Measurements from ENCODE around the gene GIT1.

Gene GIT1

GRCh38 chr17:29594519-29595090 is 5.2 kb upstream of the GIT1 start:
- DNase-seq (ENCODE audit: low read depth in 2 of 2), result no peak

DNA sequence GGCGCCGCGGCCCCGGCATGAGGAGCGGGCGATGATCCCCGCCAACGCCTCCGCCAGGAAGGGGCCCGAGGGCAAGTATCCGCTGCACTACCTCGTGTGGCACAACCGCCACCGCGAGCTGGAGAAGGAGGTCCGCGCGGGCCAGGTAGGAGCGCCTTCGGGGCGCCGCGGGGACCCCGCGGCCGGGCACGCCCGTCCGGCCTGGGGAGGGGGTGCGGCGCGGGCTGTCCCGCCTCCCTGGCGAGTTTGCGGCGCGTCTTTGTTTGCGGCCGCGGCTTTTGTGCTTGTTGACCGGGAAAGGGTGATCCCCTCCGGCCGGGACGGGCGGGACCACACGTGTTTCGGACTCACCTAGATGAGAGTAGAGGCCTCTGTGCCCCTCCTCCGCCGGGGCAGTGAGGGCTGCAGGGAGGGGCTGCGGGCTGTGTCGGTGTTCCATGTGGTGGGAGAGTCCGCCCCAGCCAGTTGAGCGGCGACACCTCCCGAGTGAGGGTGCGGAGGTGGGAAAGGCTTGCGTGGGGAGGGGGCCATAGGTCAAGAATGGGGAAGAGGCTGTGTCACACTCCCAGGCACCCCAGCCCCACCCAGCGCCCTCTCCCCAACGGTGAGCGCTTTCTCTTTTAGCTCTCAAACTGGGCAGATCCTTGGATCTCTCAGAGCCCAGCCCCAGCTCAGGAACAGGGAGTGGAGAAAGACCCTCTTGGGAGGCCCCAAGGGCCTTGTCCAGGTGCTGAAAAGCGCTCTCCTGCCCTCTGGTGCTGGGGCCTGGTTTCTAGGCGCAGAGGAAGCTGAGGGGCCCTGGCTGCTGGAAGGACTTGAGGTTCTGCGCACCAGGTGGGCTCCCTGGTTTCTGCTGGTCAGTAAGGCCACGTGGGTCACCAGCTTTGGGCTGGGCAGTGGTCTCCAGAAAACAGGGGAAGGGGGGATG is 4.4 kb upstream of the GIT1 start:
- DNase-seq (ENCODE audit: low read depth in 2 of 2), result no peak

- DNase-seq (ENCODE audit: low read depth in 2 of 2), result no peak
These were observed 3.6 kb upstream of the GIT1 start, which contains the start of gene ANKRD13B for GRCh38 chr17:29592850-29593551. TSS of gene ANKRD13B (plus strand) at chr17:29593132. CDS start at chr17:29593622, 490 bp downstream.

- DNase-seq (ENCODE audit: low read depth in 2 of 2), result peak; percentile 78 to 82
These were observed 2.5 kb upstream of the GIT1 start for GRCh38 chr17:29591737-29592608.

DNA sequence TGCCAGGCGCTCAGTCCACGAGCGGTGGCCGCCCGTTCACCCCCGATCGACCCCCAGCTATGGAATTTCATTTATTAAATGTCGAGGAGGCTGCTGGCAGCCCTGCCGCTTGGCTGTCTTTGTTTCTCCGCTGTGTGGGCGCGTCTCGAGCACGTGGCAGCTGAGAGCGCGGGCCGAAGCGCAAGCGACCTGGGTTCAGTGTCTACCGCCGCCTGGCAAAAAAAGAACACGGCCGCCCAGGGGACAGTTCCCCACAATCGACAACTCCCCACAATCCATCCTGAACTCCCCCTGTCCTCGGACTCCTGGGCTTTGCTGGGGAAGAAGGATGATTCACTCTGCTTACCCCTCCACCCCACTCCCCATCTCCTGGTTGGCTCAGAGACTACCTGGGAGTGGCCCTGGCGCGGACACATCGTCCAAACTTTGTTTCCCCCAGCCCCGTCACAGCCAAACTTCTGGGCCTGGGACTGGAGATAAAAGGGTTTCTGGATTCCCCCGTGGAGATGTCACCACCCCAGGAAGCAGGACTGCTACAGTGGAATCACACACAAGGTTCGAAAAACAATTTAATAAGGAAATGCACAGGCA is 1.8 kb upstream of the GIT1 start:
- no peak for DNase-seq (ENCODE audit: low read depth in 2 of 2)

GRCh38 chr17:29590411-29591145 is 1.1 kb upstream of the GIT1 start:
- no peak for DNase-seq (ENCODE audit: low read depth in 2 of 2)

GRCh38 chr17:29588562-29589411 is 661 bp downstream of the GIT1 start:
- no peak for DNase-seq (ENCODE audit: low read depth in 2 of 2)

GRCh38 chr17:29588017-29588561 is 1.4 kb downstream of the GIT1 start:
- no peak for DNase-seq (ENCODE audit: low read depth in 2 of 2)

- no peak for DNase-seq (ENCODE audit: low read depth in 2 of 2)
These were observed 1.9 kb downstream of the GIT1 start for GRCh38 chr17:29587591-29587990.

- no peak for DNase-seq (ENCODE audit: low read depth in 2 of 2)
These were observed 2.6 kb downstream of the GIT1 start for GRCh38 chr17:29586676-29587469.

GRCh38 chr17:29585080-29585751 is 4.2 kb downstream of the GIT1 start:
- no peak for DNase-seq (ENCODE audit: low read depth in 2 of 2)

- no peak for DNase-seq (ENCODE audit: low read depth in 2 of 2)
These were observed 4.9 kb downstream of the GIT1 start for GRCh38 chr17:29584452-29585079.

DNA sequence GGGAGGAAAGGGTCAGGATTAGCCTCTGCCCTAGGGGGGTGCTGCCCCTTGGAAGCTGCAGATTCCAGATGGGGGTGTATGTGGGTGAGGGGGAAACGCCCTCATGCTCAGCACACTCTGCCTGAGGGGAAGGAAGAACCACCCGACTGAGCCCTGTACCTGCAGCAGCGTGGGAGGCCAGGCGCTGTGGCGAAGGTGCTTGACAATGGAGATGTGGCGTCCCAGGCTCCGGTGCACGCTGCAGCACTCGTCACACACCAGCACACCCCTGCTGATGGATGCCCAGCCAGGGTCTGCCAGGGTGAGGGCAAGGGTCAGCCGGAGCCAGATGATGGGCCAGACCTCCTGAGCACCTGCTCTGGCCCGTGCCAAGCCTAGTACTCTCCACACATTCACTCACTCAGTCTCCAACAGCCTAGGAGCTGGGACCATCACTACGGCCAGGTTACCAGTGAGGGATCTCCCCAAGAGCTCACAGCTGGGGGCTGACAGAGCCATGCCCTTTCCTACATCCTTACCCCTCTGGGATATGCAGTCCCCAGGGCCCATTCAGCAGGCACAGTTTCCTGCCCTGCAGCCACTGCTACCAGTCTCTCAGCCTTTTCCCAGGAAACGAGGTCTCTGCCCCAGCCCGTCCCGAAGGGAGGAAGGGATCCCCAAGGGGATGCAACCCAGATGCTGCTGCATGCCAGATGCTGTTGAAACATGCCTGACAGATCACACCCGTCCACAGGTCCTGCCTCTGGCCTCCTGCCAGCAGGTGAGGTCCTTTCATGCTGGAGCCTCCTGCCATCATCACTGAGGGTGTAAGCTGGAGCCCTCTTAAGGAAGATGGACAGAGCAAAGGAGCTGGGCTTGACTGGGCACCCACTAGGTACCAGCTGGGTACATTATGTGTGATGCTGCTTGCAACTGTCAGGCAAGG is 5.9 kb downstream of the GIT1 start:
- no peak for DNase-seq (ENCODE audit: low read depth in 2 of 2)

DNA sequence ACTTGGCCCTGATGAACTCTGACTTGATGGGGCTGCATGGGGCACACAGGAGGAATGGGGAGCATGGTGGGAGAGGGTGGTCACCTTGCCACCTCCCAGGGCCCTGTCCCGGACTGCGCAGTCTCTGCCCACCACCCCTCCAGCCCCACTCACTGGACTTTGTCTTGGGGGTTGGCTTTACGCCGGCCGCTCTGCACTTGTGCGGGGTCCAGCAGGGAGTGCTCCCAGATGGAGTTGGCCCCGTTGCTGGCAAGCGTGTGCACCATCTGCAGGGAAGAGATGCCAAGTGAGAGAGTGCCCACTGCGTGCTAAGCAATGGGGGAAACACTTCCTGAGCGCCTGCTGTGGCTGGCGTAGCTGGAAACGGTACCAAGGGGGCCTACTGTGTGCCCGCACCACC is 6.7 kb downstream of the GIT1 start:
- no peak for DNase-seq (ENCODE audit: low read depth in 2 of 2)

DNA sequence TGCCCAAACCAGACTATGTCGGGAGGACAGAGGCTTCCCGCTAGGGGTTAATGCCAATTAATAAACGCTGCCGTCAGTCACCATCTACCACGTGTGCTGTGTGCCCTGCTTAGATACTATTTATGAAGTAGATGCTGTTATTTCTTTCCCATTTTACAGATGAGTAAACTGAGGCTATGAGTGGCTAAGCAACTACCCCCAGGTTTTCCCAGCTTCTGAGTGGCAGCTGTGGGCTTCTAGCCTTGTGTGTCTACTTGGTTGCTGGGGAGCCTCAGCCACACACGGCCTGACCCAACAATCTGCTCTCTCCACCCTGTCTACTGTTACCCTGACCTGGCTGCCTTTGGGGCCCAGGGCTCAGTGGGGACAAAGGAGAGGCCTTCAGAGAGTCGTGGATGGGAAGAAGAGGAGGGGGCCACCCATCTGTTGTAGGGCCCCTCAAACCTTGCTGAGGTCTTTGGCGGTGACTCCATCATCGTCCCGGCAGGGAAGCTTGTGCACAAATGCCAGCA is 7.1 kb downstream of the GIT1 start:
- no peak for DNase-seq (ENCODE audit: low read depth in 2 of 2)
